ENCODE data around the gene MMP23B. TPM values are rescaled to one million over a fixed set of nuclear protein-coding genes. Genes with fewer than 3 reads are reported as not detected.

MMP23B gene
- total and polyA plus RNA-seq, 2 experiments from 2014 or later, result 15.8 to 16.2 TPM

GRCh38 chr1:1625404-1625775 lies 6.6 kb upstream of the MMP23B start:
- Mint-ChIP-seq H3K36me3 (ENCODE audit: low read depth) (no peaks in the 10 kb centered on the region), H3K4me3 (no peak overlapping the region), H3K9me3 (no peaks in the 10 kb centered on the region; the same call in 1 of the 3 replicates), H3K4me1 (no peaks in the 10 kb centered on the region; the same call in 2 of the 3 replicates), H3K27ac (no peak overlapping the region), H3K27me3 (ENCODE audit: insufficient read depth, low read depth, poor library complexity) (peaks cover 12% of the 10 kb centered on the region)
- Histone ChIP-seq H4K20me1 (replicated peaks; ENCODE audit: insufficient read depth) (no peaks in the 10 kb centered on the region), H3K4me3 (no peak overlapping the region), H3K4me2 (no peak overlapping the region), H3K27me3 (ENCODE audit: insufficient read depth) (no peaks in the 10 kb centered on the region), H2AFZ (no peak overlapping the region), H3K79me2 (replicated peaks; ENCODE audit: insufficient read depth) (no peaks in the 10 kb centered on the region), H3K36me3 (ENCODE audit: insufficient read depth) (no peaks in the 10 kb centered on the region), H3K4me1 (ENCODE audit: insufficient read depth) (no peaks in the 10 kb centered on the region), H3K9me2 (ENCODE audit: insufficient read depth) (no peaks in the 10 kb centered on the region), H3K27ac (ENCODE audit: low read depth) (no peak overlapping the region), H3F3A (replicated peaks; ENCODE audit: low read depth) (0 out of 2 replicates have a peak, but pooled peaks cover 3% of the 10 kb centered on the region)
- ATAC-seq (no peak), DNase-seq (ENCODE audit: low spot score) (no peak)
- TF ChIP-seq EZH2phosphoT487 (IDR thresholded peaks at IDR 0.05; ENCODE audit: unreplicated experiment) (no peak), ZNF462 (CRISPR knock-in tag; IDR thresholded peaks at IDR 0.05) (no peak), REST (IDR thresholded peaks at IDR 0.05; ENCODE audit: unreplicated experiment) (no peak), POLR2AphosphoS5 (IDR thresholded peaks at IDR 0.05; ENCODE audit: low read depth) (no peak), ETS1 (IDR thresholded peaks at IDR 0.05) (no peak), ZNF114 (CRISPR knock-in tag; IDR thresholded peaks at IDR 0.05) (no peak), STAT1 (IDR thresholded peaks at IDR 0.05; ENCODE audit: unreplicated experiment) (no peak), JUNB (IDR thresholded peaks at IDR 0.05; ENCODE audit: unreplicated experiment) (no peak), NANOG (IDR thresholded peaks at IDR 0.05; ENCODE audit: borderline replicate concordance) (no peak), CREB1 (CRISPR knock-in tag; IDR thresholded peaks at IDR 0.05; ENCODE audit: low read depth) (no peak), CTCF (conservative IDR thresholded peaks at IDR 0.05; ENCODE audit: low read depth in 2 of 2) (no peak), ZNF331 (CRISPR knock-in tag; IDR thresholded peaks at IDR 0.05; ENCODE audit: low read depth) (no peak), EZH2 (IDR thresholded peaks at IDR 0.05; ENCODE audit: low read depth, unreplicated experiment) (no peak)

All from GM23338 (cell line).